ENCODE measurements around the gene YWHAG. TPM values are rescaled to one million over a fixed set of nuclear protein-coding genes. Genes with fewer than 3 reads are reported as not detected.
"Not testable (repeated sequence)": the region's sequence is repeated elsewhere in the genome, so short reads cannot be mapped to it uniquely, and the experiment has no call there.

YWHAG gene
- total RNA-seq, 1 donor from 2014 or later: 70.5 TPM

DNA sequence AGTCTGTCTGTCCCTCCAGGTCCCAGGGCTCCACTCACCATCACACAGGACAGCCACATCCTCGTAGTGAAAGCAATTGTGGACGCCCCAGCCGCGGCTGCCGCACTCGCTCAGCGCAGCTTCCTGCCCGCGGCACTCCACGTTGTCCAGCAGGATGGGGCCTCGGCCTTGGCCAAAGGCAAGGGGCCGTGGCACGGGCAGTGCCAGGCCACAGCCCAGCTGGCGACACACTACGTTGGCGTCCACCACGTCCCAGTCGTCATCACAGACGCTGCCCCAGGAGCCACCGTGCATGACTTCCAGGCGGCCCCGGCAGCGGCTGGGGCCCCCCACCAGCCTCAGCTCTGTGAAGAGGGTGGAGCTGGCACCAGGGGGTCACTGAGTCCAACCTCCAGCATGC, 41.5 kb upstream of the YWHAG start:
- H3K4me3 Mint-ChIP-seq: no peak overlapping the region
- intact Hi-C loops (cut with micrococcal nuclease): no loop called here
- peaks cover 15% of the 10 kb centered on the region for H3K4me1 Mint-ChIP-seq
- TF ChIP-seq, protein P1, sequence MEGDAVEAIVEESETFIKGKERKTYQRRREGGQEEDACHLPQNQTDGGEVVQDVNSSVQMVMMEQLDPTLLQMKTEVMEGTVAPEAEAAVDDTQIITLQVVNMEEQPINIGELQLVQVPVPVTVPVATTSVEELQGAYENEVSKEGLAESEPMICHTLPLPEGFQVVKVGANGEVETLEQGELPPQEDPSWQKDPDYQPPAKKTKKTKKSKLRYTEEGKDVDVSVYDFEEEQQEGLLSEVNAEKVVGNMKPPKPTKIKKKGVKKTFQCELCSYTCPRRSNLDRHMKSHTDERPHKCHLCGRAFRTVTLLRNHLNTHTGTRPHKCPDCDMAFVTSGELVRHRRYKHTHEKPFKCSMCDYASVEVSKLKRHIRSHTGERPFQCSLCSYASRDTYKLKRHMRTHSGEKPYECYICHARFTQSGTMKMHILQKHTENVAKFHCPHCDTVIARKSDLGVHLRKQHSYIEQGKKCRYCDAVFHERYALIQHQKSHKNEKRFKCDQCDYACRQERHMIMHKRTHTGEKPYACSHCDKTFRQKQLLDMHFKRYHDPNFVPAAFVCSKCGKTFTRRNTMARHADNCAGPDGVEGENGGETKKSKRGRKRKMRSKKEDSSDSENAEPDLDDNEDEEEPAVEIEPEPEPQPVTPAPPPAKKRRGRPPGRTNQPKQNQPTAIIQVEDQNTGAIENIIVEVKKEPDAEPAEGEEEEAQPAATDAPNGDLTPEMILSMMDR (IDR thresholded peaks at IDR 0.05): no peak
- ATAC-seq (ENCODE audit: low read depth) (no peak), DNase-seq (no peak)
- CTCF ChIA-PET: no interaction called here
- no peaks in the 10 kb centered on the region for H3K36me3 Mint-ChIP-seq (ENCODE audit: low read depth)
- no peaks in the 10 kb centered on the region for H3K27me3 Mint-ChIP-seq
- H3K9me3 Mint-ChIP-seq: no peaks in the 10 kb centered on the region
- H3K27ac Mint-ChIP-seq: no peak overlapping the region
- POLR2A ChIA-PET: no interaction called here

DNA sequence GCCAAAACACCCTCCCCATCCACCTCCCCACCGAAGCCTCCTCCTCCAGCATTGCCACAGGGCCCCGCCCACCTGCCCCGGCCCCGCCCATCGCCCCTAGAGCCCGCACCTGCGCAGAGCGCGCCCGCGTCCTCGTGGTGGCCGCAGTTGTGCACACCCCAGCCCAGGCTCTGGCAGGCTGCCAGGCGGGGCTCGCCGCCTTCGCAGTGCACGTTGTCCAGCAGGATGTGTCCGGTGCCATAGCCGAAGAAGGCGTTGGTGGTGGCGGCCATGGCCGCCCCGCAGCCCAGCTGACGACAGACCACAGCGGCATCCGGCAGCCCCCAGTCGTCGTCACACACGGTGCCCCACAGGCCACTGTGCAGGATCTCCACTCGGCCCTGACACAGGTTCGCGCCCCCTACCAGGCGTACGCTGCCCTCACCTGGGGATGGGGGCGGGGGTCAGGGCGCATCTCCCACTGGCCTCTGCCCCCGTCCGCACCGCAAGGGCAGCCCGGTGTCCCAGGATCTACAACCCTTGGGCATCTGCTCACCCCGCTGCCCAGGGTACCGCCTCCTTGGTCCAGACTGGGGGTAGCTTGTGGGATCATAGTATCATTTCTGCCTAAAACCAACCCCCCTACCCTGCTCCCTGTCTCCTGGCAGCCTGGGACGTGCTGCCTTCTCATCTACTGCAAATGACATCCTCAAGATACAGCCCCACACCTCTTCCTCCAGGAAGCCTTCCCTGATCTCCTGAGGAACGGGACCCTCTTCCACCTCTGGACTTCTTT, 38.8 kb upstream of the YWHAG start:
- H3K9me3 Mint-ChIP-seq: no peaks in the 10 kb centered on the region
- intact Hi-C loops (cut with micrococcal nuclease): no loop called here
- ChIA-PET CTCF (no interaction called here), POLR2A (interaction anchor here (0.6 kb wide), 1 partner anchor 11 kb away, joined by 3 read pairs; no protein-coding TSS in a partner anchor)
- ATAC-seq (ENCODE audit: low read depth): peak; percentile 54
- no peaks in the 10 kb centered on the region for H3K27me3 Mint-ChIP-seq
- peak overlapping the region; percentile 74 for H3K4me3 Mint-ChIP-seq
- peaks cover 17% of the 10 kb centered on the region for H3K4me1 Mint-ChIP-seq
- no peaks in the 10 kb centered on the region for H3K36me3 Mint-ChIP-seq (ENCODE audit: low read depth)
- H3K27ac Mint-ChIP-seq: peak overlapping the region; percentile 36
- TF ChIP-seq, protein P1 (IDR thresholded peaks at IDR 0.05): no peak
- DNase-seq: peak; percentile 71

DNA sequence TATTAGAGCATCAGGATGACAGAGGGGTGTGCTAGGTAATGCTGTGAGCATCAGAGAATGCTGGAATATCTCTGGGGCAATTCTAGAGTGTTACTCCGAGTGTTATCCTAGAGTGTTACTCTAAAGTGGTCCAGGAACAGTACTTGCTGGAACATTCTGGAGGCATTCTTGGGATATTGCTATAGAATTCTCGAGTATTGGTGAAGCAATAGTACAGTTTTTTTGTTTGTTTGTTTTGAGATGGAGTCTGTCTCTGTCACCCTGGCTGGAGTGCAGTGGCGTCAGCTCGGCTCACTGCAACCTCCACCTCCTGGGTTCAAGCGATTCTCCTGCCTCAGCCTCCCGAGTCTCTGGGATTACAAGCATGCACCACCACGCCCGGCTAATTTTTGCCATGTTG, 38.1 kb upstream of the YWHAG start:
- no peaks in the 10 kb centered on the region for H3K36me3 Mint-ChIP-seq (ENCODE audit: low read depth)
- H3K9me3 Mint-ChIP-seq: no peaks in the 10 kb centered on the region
- ChIA-PET POLR2A (no interaction called here), CTCF (no interaction called here)
- peak overlapping the region; percentile 74 for H3K4me3 Mint-ChIP-seq
- H3K27ac Mint-ChIP-seq: no peak overlapping the region
- TF ChIP-seq, protein P1 (IDR thresholded peaks at IDR 0.05): no peak
- ATAC-seq (ENCODE audit: low read depth) (no peak), DNase-seq (no peak)
- H3K4me1 Mint-ChIP-seq: peaks cover 21% of the 10 kb centered on the region
- intact Hi-C loops (cut with micrococcal nuclease): no loop called here
- H3K27me3 Mint-ChIP-seq: no peaks in the 10 kb centered on the region

DNA sequence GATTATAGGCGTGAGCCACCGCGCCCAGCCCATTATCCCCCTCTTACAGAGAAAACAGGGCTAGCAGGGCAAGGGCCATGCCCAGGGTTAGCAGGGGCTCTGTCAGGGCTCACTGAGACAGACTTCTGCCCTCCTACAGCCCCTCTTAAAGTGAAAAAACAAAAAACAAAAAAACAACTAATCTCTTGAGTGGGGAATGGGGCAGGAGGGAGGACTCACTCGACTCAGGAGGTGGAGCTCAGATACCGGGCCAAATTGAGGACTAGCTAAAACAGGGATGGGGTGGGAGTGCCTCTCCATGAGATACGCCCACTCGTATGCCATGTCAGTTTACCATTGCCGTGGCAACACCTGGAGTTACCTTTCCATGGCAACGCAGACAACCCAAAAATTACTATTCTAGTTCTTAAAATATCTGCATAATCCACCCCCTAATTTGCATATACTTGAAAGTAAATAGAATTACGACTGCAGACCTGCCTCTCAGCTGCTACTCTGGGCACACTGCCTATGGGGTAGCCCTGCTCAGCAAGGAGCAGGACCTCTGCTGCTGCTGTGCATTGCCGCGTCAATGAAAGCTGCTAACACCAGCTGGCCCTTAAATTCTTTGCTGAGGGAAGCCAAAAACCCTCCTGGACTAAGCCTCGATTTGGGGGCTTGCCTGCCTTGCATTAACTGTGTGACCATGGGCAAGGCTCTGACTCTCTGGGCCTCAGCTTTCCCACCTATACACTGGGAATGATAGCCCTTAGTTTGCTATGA, 37.4 kb upstream of the YWHAG start:
- Mint-ChIP-seq H3K4me1 (peaks cover 21% of the 10 kb centered on the region), H3K36me3 (ENCODE audit: low read depth) (no peaks in the 10 kb centered on the region), H3K27ac (no peak overlapping the region), H3K9me3 (no peaks in the 10 kb centered on the region), H3K4me3 (no peak overlapping the region), H3K27me3 (no peaks in the 10 kb centered on the region)
- ChIA-PET POLR2A (interaction anchor here (0.7 kb wide), 1 partner anchor 1017 kb away, joined by 3 read pairs; no protein-coding TSS in a partner anchor), CTCF (no interaction called here)
- no peak for ATAC-seq (ENCODE audit: low read depth)
- intact Hi-C loops (cut with micrococcal nuclease): no loop called here
- TF ChIP-seq, protein P1 (IDR thresholded peaks at IDR 0.05): no peak
- no peak for DNase-seq

DNA sequence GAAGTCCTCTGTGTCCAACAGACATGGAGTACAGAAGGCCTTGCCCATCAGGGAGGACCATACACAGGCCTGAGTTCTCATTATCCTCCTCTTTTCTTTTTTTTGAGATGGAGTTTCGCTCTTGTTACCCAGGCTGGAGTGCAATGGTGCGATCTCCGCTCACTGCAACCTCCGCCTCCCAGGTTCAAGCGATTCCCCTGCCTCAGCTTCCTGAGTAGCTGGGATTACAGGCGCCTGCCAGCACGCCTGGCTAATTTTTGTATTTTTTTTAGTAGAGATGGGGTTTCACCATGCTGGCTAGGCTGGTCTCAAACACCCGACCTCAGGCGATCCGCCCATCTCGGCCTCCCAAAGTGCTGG, 36.8 kb upstream of the YWHAG start:
- CTCF ChIA-PET; DNase-seq; H3K27ac Mint-ChIP-seq; H3K27me3 Mint-ChIP-seq; H3K36me3 Mint-ChIP-seq (ENCODE audit: low read depth); ATAC-seq (ENCODE audit: low read depth); H3K4me3 Mint-ChIP-seq; intact Hi-C loops (cut with micrococcal nuclease); H3K9me3 Mint-ChIP-seq: not testable (repeated sequence)
- peaks cover 21% of the 10 kb centered on the region for H3K4me1 Mint-ChIP-seq
- POLR2A ChIA-PET: interaction anchor here (1.0 kb wide), 1 partner anchor 38 kb away, joined by 3 read pairs; no protein-coding TSS in a partner anchor

All from activated B cell treated with CpG ODN at 0.5 μM for 24 hours (primary cell).